ENCODE data around the gene GNAT1.

Gene GNAT1

DNA sequence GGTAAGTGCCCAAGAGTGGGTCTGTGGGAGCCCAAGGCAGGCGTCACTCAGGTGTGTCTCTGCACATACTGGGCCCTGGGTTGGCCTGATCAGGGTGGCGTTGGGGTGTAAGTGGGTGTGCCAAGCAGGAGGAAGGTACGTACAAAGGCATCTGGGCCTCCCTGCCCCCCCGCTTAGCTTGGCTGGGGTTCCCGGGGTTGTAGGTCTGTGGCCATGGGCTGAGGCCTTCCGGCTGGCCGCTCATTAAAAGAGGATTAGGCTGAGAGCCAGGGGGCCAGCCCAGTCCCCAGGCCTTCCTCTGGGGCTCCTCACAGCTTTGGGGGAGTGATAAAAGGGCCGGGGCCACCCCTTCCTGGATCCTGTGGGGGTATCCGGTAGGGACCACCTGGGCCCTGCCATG lies 23.0 kb upstream of the GNAT1 start:
- no peak for ATAC-seq
- TF ChIP-seq, protein P1, sequence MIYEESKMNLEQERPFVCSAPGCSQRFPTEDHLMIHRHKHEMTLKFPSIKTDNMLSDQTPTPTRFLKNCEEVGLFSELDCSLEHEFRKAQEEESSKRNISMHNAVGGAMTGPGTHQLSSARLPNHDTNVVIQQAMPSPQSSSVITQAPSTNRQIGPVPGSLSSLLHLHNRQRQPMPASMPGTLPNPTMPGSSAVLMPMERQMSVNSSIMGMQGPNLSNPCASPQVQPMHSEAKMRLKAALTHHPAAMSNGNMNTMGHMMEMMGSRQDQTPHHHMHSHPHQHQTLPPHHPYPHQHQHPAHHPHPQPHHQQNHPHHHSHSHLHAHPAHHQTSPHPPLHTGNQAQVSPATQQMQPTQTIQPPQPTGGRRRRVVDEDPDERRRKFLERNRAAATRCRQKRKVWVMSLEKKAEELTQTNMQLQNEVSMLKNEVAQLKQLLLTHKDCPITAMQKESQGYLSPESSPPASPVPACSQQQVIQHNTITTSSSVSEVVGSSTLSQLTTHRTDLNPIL (CRISPR knock-in tag; IDR thresholded peaks at IDR 0.05; ENCODE audit: low read depth) = no peak
- TF ChIP-seq ZFP3 (CRISPR knock-in tag; IDR thresholded peaks at IDR 0.05) = no peak
- TF ChIP-seq, protein P2, sequence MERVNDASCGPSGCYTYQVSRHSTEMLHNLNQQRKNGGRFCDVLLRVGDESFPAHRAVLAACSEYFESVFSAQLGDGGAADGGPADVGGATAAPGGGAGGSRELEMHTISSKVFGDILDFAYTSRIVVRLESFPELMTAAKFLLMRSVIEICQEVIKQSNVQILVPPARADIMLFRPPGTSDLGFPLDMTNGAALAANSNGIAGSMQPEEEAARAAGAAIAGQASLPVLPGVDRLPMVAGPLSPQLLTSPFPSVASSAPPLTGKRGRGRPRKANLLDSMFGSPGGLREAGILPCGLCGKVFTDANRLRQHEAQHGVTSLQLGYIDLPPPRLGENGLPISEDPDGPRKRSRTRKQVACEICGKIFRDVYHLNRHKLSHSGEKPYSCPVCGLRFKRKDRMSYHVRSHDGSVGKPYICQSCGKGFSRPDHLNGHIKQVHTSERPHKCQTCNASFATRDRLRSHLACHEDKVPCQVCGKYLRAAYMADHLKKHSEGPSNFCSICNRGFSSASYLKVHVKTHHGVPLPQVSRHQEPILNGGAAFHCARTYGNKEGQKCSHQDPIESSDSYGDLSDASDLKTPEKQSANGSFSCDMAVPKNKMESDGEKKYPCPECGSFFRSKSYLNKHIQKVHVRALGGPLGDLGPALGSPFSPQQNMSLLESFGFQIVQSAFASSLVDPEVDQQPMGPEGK (CRISPR knock-in tag; IDR thresholded peaks at IDR 0.05; ENCODE audit: borderline replicate concordance) = no peak
- TF ChIP-seq, protein P3, sequence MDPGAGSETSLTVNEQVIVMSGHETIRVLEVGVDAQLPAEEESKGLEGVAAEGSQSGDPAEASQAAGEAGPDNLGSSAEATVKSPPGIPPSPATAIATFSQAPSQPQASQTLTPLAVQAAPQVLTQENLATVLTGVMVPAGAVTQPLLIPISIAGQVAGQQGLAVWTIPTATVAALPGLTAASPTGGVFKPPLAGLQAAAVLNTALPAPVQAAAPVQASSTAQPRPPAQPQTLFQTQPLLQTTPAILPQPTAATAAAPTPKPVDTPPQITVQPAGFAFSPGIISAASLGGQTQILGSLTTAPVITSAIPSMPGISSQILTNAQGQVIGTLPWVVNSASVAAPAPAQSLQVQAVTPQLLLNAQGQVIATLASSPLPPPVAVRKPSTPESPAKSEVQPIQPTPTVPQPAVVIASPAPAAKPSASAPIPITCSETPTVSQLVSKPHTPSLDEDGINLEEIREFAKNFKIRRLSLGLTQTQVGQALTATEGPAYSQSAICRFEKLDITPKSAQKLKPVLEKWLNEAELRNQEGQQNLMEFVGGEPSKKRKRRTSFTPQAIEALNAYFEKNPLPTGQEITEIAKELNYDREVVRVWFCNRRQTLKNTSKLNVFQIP (CRISPR knock-in tag; IDR thresholded peaks at IDR 0.05; ENCODE audit: borderline replicate concordance, low read depth) = no peak

DNA sequence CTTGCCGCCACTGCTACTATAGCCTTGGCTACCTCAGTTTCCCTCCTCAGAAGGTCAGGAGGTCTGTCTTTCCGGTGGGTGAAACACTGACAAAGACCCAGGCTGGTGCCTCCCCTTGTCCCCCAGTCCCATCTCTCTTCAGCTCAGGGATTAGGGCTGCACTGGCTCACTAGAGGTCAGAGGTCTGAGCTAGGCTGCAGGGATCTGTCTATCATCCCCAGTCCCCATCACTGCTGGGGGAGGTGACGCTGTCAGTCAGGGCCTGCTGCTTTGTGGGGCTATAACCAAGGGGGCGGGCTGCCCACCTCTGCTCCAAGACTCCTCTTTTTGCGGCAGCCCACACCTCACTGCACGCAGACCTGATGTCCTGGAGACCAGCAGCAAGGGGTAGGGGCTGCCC lies 22.6 kb upstream of the GNAT1 start:
- no peak for TF ChIP-seq PPARA (CRISPR knock-in tag; IDR thresholded peaks at IDR 0.05; ENCODE audit: borderline replicate concordance)
- TF ChIP-seq ZNF70 (CRISPR knock-in tag; IDR thresholded peaks at IDR 0.05) = no peak
- TF ChIP-seq, protein P2 (CRISPR knock-in tag; IDR thresholded peaks at IDR 0.05; ENCODE audit: borderline replicate concordance) = no peak
- TF ChIP-seq RARB (CRISPR knock-in tag; IDR thresholded peaks at IDR 0.05) = no peak
- TF ChIP-seq ZNF565 (CRISPR knock-in tag; conservative IDR thresholded peaks at IDR 0.05; ENCODE audit: low read depth) = no peak
- TF ChIP-seq OSR1 (CRISPR knock-in tag; IDR thresholded peaks at IDR 0.05) = no peak
- TF ChIP-seq ZC3H10 (CRISPR knock-in tag; IDR thresholded peaks at IDR 0.05) = no peak
- no peak for TF ChIP-seq ZFP30 (CRISPR knock-in tag; IDR thresholded peaks at IDR 0.05)
- TF ChIP-seq GLIS3 (CRISPR knock-in tag; IDR thresholded peaks at IDR 0.05) = no peak
- ATAC-seq = no peak

DNA sequence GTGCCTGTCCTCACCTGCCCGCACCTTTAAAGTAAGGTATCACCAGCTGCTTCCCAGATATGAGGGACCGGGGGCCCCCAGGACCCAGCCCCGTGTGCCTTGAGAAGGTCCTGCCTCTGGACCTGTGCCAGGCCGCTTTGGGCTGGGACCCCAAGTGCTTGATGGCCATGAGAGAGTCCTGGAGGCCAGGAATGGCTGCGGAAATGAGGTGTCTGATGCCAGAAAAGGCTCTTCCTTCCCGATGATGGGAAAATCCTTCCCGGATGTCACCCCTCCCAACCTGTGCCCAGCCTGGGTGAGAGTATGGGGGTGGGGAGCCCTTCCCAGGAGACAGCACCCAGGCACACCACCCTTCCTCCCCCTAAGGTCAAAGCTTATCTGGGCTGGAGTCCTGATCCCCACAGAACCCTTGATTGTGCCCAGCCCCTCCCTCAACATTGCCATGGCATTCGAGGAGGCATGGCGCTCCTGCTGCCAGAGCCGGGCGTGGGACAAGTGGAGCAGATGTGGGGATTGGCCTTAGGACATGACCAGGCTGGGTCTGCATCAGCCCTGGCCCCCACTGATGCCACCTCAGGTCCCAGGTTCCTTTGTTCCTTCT lies 22.1 kb upstream of the GNAT1 start:
- TF ChIP-seq, protein P4, sequence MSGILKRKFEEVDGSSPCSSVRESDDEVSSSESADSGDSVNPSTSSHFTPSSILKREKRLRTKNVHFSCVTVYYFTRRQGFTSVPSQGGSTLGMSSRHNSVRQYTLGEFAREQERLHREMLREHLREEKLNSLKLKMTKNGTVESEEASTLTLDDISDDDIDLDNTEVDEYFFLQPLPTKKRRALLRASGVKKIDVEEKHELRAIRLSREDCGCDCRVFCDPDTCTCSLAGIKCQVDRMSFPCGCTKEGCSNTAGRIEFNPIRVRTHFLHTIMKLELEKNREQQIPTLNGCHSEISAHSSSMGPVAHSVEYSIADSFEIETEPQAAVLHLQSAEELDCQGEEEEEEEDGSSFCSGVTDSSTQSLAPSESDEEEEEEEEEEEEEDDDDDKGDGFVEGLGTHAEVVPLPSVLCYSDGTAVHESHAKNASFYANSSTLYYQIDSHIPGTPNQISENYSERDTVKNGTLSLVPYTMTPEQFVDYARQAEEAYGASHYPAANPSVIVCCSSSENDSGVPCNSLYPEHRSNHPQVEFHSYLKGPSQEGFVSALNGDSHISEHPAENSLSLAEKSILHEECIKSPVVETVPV (CRISPR knock-in tag; IDR thresholded peaks at IDR 0.05) = no peak
- TF ChIP-seq ZNF70 (CRISPR knock-in tag; IDR thresholded peaks at IDR 0.05) = no peak
- TF ChIP-seq PPARA (CRISPR knock-in tag; IDR thresholded peaks at IDR 0.05; ENCODE audit: borderline replicate concordance) = no peak
- no peak for TF ChIP-seq TOX (CRISPR knock-in tag; IDR thresholded peaks at IDR 0.05; ENCODE audit: borderline replicate concordance)
- no peak for TF ChIP-seq GLIS3 (CRISPR knock-in tag; IDR thresholded peaks at IDR 0.05)
- no peak for TF ChIP-seq ZFP3 (CRISPR knock-in tag; IDR thresholded peaks at IDR 0.05)
- TF ChIP-seq ZNF8 (CRISPR knock-in tag; IDR thresholded peaks at IDR 0.05) = no peak
- no peak for TF ChIP-seq ZNF565 (CRISPR knock-in tag; conservative IDR thresholded peaks at IDR 0.05; ENCODE audit: low read depth)
- TF ChIP-seq, protein P3 (CRISPR knock-in tag; IDR thresholded peaks at IDR 0.05; ENCODE audit: borderline replicate concordance, low read depth) = no peak
- TF ChIP-seq, protein P1 (CRISPR knock-in tag; IDR thresholded peaks at IDR 0.05; ENCODE audit: low read depth) = no peak
- no peak for TF ChIP-seq SNAI2 (CRISPR knock-in tag; IDR thresholded peaks at IDR 0.05)
- ATAC-seq = no peak

Measured in SK-N-SH treated with all-trans-retinoic acid at 6 μM for 48 hours (cell line).